Small intestine (tissue), 7 donors: ENCODE data around the gene LHFPL3. TPM values are rescaled to one million over a fixed set of nuclear protein-coding genes. Genes with fewer than 3 reads are reported as not detected.

Experiments used
- DNase-seq, 2 donors: peaks; one replicate each; pipeline versions ENCODE4 v3.0.0 to v3.0.0-alpha.2; 2013
- FAIRE-seq: peaks from 2 replicates; lab custom pipeline; 2012; peaks lifted over from hg19 to GRCh38; lab: Jason Lieb, UNC
- H3K27ac ChIP-seq, 3 donors: one replicate each; pipeline ENCODE4 v1.5.1; 2013; ENCODE audit warnings: low read length in 2 of 3, mild to moderate bottlenecking in 2 of 3, control low read depth in 1 of 3, inconsistent platforms in 1 of 3, low read depth in 1 of 3, moderate library complexity in 1 of 3
- H3K27me3 ChIP-seq, 3 donors: one replicate each; pipeline ENCODE4 v1.6.1; 2013; ENCODE audit warnings: low read length in 3 of 3, inconsistent platforms in 1 of 3; ENCODE audit not compliant: control insufficient read depth in 3 of 3, insufficient read depth in 3 of 3
- H3K36me3 ChIP-seq, 3 donors: one replicate each; pipeline ENCODE4 v1.6.1; 2013; ENCODE audit warnings: low read length in 3 of 3, inconsistent platforms in 1 of 3, low read depth in 1 of 3, mild to moderate bottlenecking in 1 of 3, moderate library complexity in 1 of 3; ENCODE audit not compliant: control insufficient read depth in 3 of 3, insufficient read depth in 2 of 3
- H3K4me1 ChIP-seq, 3 donors: one replicate each; pipeline ENCODE4 v1.6.1; 2013; ENCODE audit warnings: low read length in 2 of 3, inconsistent platforms in 1 of 3, low read depth in 1 of 3, mild to moderate bottlenecking in 1 of 3, moderate library complexity in 1 of 3; ENCODE audit not compliant: control insufficient read depth in 3 of 3, insufficient read depth in 2 of 3
- H3K4me3 ChIP-seq, 3 donors: one replicate each; pipeline ENCODE4 v1.5.1; 2013; ENCODE audit warnings: low read length in 3 of 3, control low read depth in 1 of 3, inconsistent platforms in 1 of 3, low read depth in 1 of 3, mild to moderate bottlenecking in 1 of 3, moderate library complexity in 1 of 3
- H3K9me3 ChIP-seq, 2 donors: one replicate each; pipeline ENCODE4 v1.6.1; 2013; ENCODE audit warnings: low read depth in 1 of 2, low read length in 1 of 2; ENCODE audit not compliant: control insufficient read depth in 2 of 2, insufficient read depth in 1 of 2
- WGBS, 3 donors: extraction: QIAGEN DNeasy Blood & Tissue Kit; methylation state at CpG; one replicate each; pipeline ENCODE4 v1.1.7; 2013; 5-methylcytosine and 5-hydroxymethylcytosine counted together
- polyA plus RNA-seq, 4 donors: library from polyadenylated mRNA; stranded (reverse) in 3 of 4; unstranded in 1 of 4; fragments of 200-250 nt in 3 of 4; fragments of 120-200 nt in 1 of 4; gene quantifications; one replicate each; pipeline versions ENCODE4 v1.2.1 to v1.2.3, GENCODE V29; 2013
- donor health status: healthy with polysubstance abuse.
- donor health status: control.
- donor health status: control.
- donor health status: Bipolar disorder and iron deficiency.
- donor health status: healthy.

The LHFPL3 gene
- polyA plus RNA-seq, 4 donors = 0.12 to 10.4 TPM; not detected in 2

DNA sequence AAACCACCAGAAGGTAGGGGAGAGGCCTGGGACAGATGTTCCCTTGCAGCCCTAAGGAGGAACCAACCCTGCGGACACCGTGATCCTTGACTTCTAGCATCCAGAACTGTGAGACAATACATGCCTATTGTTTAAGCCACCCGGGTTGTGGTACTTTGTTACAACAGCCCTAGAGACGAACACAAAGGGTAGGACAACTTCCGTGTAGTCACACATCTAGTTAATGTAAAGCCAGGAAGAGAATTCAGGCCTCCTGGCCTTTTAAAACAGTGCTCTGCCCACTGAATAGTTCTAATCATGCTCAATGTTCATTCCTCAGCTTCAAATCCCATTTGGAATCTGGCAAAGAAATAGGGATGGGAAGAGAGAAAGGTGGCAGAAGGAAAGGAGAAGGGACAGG is 445.4 kb downstream of the LHFPL3 start:
- no peaks in the 10 kb centered on the region for H3K4me1 ChIP-seq
- H3K27me3 ChIP-seq = no peaks in the 10 kb centered on the region
- H3K4me3 ChIP-seq = no peak overlapping the region
- FAIRE-seq (no peak), DNase-seq (no peak)
- no peaks in the 10 kb centered on the region for H3K9me3 ChIP-seq
- 55 to 74% (median 56%) methylated on average over 5 of the region's 5 CpGs for WGBS, 3 donors
- no peaks in the 10 kb centered on the region for H3K36me3 ChIP-seq
- H3K27ac ChIP-seq = no peak overlapping the region

DNA sequence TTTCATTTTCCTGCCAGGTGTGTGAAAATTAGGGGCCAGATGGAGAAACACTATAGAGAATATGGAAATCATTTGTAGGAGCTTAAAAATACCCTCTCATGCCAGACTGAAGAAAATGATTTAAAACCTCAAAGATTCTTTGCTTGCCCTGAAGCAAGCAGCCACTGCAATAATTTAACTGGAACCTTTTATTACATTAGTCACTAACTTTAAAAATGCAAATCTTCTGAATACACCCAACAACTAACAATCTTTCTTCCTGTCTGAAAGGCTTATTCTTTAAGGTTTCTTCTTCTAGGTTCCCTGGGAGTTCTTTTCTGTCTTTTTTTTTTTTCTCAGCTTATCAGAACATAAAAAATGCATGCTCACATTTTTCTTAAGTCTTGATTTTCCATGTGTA is 447.1 kb downstream of the LHFPL3 start:
- no peaks in the 10 kb centered on the region for H3K4me1 ChIP-seq
- no peak for FAIRE-seq
- H3K27me3 ChIP-seq = no peaks in the 10 kb centered on the region
- no peaks in the 10 kb centered on the region for H3K36me3 ChIP-seq
- H3K4me3 ChIP-seq = no peak overlapping the region
- H3K9me3 ChIP-seq = no peaks in the 10 kb centered on the region
- no peak overlapping the region for H3K27ac ChIP-seq
- no peak for DNase-seq

- FAIRE-seq (no peak), DNase-seq (no peak)
- no peaks in the 10 kb centered on the region for H3K27me3 ChIP-seq
- H3K4me1 ChIP-seq = no peaks in the 10 kb centered on the region
- H3K36me3 ChIP-seq = no peaks in the 10 kb centered on the region
- no peaks in the 10 kb centered on the region for H3K9me3 ChIP-seq
- H3K4me3 ChIP-seq = no peak overlapping the region
- H3K27ac ChIP-seq = no peak overlapping the region
- WGBS, 3 donors = 44 to 69% (median 52%) methylated on average over 3 of the region's 3 CpGs
These were observed 448.9 kb downstream of the LHFPL3 start for GRCh38 chr7:104777301-104777800.

- DNase-seq = no peak
These were observed 451.5 kb downstream of the LHFPL3 start for GRCh38 chr7:104779888-104780287.

GRCh38 chr7:104784686-104785085 is 456.3 kb downstream of the LHFPL3 start:
- Histone ChIP-seq H3K27ac (no peak overlapping the region), H3K36me3 (no peaks in the 10 kb centered on the region), H3K9me3 (no peaks in the 10 kb centered on the region), H3K27me3 (no peaks in the 10 kb centered on the region), H3K4me1 (no peaks in the 10 kb centered on the region), H3K4me3 (no peak overlapping the region)
- no peak for DNase-seq
- FAIRE-seq = no peak

More at GRCh38 chr7:104779888-104780287, 451.5 kb downstream of the LHFPL3 start:
- FAIRE-seq = no peak
- WGBS, 3 donors = 75 to 82% (median 82%) methylated on average over 2 of the region's 2 CpGs
- Histone ChIP-seq H3K27ac (no peak overlapping the region), H3K4me3 (no peak overlapping the region), H3K27me3 (no peaks in the 10 kb centered on the region), H3K36me3 (no peaks in the 10 kb centered on the region), H3K4me1 (no peaks in the 10 kb centered on the region), H3K9me3 (no peaks in the 10 kb centered on the region)

GRCh38 chr7:104789780-104790179 is 461.4 kb downstream of the LHFPL3 start:
- Histone ChIP-seq H3K36me3 (no peaks in the 10 kb centered on the region), H3K4me3 (no peak overlapping the region), H3K27ac (no peak overlapping the region), H3K4me1 (no peaks in the 10 kb centered on the region), H3K9me3 (no peaks in the 10 kb centered on the region), H3K27me3 (peaks cover 0 to 2% (median 0%) of the 10 kb centered on the region in 3 donors)
- FAIRE-seq = no peak
- WGBS, 3 donors = 75 to 76% (median 76%) methylated on average over 3 of the region's 3 CpGs
- no peak for DNase-seq

DNA sequence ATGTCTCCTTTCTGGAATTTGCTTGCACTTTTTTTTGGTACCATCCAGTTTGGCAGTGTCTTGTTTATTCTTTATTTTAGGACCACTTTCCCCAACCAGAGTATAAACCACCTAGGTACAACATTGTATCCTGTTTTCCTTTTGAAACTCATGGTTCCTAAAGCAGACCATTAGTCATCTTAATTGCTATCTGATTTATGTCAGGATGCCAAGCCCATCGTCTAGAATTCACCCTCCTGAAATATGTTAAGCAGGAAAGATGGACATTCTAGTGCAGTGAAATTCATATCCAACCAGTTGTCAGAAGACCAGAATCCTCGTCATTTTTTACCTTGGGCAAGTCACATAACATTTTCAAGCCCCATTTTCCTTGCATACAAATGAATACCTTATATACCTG is 462.0 kb downstream of the LHFPL3 start:
- Histone ChIP-seq H3K4me1 (no peaks in the 10 kb centered on the region), H3K4me3 (no peak overlapping the region), H3K27ac (no peak overlapping the region), H3K27me3 (peaks cover 0 to 2% (median 0%) of the 10 kb centered on the region in 3 donors), H3K36me3 (no peaks in the 10 kb centered on the region), H3K9me3 (no peaks in the 10 kb centered on the region)
- no peak for FAIRE-seq
- no peak for DNase-seq
- WGBS, 3 donors = 48 to 58% (median 52%) methylated on average over 2 of the region's 2 CpGs

GRCh38 chr7:104791080-104791479 is 462.7 kb downstream of the LHFPL3 start:
- DNase-seq (no peak), FAIRE-seq (no peak)
- H3K9me3 ChIP-seq = no peaks in the 10 kb centered on the region
- H3K27me3 ChIP-seq = peaks cover 0 to 2% (median 0%) of the 10 kb centered on the region in 3 donors
- H3K36me3 ChIP-seq = no peaks in the 10 kb centered on the region
- no peak overlapping the region for H3K27ac ChIP-seq
- H3K4me1 ChIP-seq = no peaks in the 10 kb centered on the region
- no peak overlapping the region for H3K4me3 ChIP-seq

DNA sequence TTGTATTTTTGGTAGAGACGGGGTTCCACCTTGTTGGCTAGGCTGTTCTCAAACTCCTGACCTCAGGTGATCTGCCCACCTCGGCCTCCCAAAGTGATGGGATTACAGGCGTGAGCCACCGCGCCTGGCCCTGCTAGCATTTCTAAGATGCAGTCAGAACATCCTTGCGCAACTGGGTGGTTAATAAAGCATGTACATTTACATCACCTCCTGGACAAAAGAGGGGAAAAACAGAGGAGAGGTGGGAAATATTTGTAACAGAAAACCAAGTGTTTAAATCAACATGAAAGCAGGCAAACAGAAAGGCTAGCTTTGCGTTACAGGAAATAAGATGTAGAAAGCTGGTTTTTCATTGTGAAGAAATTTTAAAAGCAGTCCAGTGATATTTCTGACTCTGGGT is 464.7 kb downstream of the LHFPL3 start:
- no peak for FAIRE-seq
- no peak for DNase-seq
- Histone ChIP-seq H3K9me3 (no peaks in the 10 kb centered on the region), H3K27ac (no peak overlapping the region), H3K4me1 (no peaks in the 10 kb centered on the region), H3K36me3 (no peaks in the 10 kb centered on the region), H3K4me3 (no peak overlapping the region), H3K27me3 (peaks cover 0 to 2% (median 0%) of the 10 kb centered on the region in 3 donors)
- 86 to 89% (median 88%) methylated on average over 7 of the region's 7 CpGs for WGBS, 3 donors
